NCI-H1092 (cell line): ENCODE measurements around the gene KRT71.

Experiments
- DNase-seq: peaks from one replicate; lab custom pipeline; 2025; lab: John Stamatoyannopoulos, UW

KRT71 gene

GRCh38 chr12:52496054-52496453, 56.9 kb downstream of the KRT71 start:
- no peak for DNase-seq

GRCh38 chr12:52495389-52495788, 57.6 kb downstream of the KRT71 start:
- peak; percentile 55 for DNase-seq

- DNase-seq, result no peak
These were observed 58.4 kb downstream of the KRT71 start for GRCh38 chr12:52494518-52494917.

GRCh38 chr12:52494100-52494499, 58.8 kb downstream of the KRT71 start:
- DNase-seq, result no peak
